ENCODE data around the gene RNF215. TPM values are rescaled to one million over a fixed set of nuclear protein-coding genes. Genes with fewer than 3 reads are reported as not detected.

Gene RNF215
- total RNA-seq, 4 donors from 2014 or later, result 6.6 to 18.5 (median 15.0) TPM

- DNase-seq (ENCODE audit: extremely low spot score), result no peak
- Histone ChIP-seq H3K27ac (replicated peaks in 1 of 4) (no peak overlapping the region), H3K36me3 (peaks cover 0 to 56% (median 36%) of the 10 kb centered on the region in 4 donors), H3K27me3 (no peaks in the 10 kb centered on the region), H3K4me3 (no peak overlapping the region), H3K4me1 (peaks cover 11 to 17% (median 15%) of the 10 kb centered on the region in 4 donors), H3K9me3 (no peaks in the 10 kb centered on the region)
- WGBS, result no CpG with 5 or more reads among the region's 3 CpGs
- no peak for TF ChIP-seq POLR2AphosphoS5 (IDR thresholded peaks at IDR 0.05)
- TF ChIP-seq, protein P1, sequence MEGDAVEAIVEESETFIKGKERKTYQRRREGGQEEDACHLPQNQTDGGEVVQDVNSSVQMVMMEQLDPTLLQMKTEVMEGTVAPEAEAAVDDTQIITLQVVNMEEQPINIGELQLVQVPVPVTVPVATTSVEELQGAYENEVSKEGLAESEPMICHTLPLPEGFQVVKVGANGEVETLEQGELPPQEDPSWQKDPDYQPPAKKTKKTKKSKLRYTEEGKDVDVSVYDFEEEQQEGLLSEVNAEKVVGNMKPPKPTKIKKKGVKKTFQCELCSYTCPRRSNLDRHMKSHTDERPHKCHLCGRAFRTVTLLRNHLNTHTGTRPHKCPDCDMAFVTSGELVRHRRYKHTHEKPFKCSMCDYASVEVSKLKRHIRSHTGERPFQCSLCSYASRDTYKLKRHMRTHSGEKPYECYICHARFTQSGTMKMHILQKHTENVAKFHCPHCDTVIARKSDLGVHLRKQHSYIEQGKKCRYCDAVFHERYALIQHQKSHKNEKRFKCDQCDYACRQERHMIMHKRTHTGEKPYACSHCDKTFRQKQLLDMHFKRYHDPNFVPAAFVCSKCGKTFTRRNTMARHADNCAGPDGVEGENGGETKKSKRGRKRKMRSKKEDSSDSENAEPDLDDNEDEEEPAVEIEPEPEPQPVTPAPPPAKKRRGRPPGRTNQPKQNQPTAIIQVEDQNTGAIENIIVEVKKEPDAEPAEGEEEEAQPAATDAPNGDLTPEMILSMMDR (IDR thresholded peaks at IDR 0.05), result no peak
- TF ChIP-seq EP300 (IDR thresholded peaks at IDR 0.05), result no peak
- no peak for TF ChIP-seq POLR2A (IDR thresholded peaks at IDR 0.05; ENCODE audit: low read depth)
- intact Hi-C loops (cut with DNase I), result no loop called here
Measured at GRCh38 chr22:30383061-30383460, 4.2 kb downstream of the RNF215 start.

DNA sequence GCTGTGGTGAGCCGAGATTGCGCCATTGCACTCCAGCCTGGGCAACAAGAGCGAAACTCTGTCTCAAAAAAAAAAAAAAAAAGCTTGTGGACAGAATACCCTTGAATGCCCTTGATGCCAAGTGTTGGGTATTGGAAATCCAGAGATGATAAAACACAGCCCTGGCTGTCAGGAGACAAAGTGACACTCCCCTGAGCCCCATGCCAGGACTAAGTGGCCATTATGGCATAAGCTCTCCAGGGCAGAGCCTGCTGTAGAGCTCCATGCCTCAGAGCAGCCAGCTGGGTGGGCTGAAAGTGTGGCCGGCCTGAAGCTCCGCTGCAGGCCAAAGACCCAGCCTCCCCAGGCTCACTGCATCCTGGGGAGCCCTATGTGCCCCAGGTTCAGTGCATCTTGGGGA is 4.9 kb downstream of the RNF215 start:
- H3K9me3 ChIP-seq, result no peaks in the 10 kb centered on the region
- TF ChIP-seq POLR2A (IDR thresholded peaks at IDR 0.05; ENCODE audit: low read depth), result no peak
- TF ChIP-seq EP300 (IDR thresholded peaks at IDR 0.05), result no peak
- intact Hi-C loops (cut with DNase I), result no loop called here
- no peaks in the 10 kb centered on the region for H3K27me3 ChIP-seq
- peaks cover 0 to 63% (median 39%) of the 10 kb centered on the region in 4 donors for H3K36me3 ChIP-seq
- DNase-seq (ENCODE audit: extremely low spot score), result no peak
- no peak overlapping the region for H3K27ac ChIP-seq (replicated peaks in 1 of 4)
- peaks cover 8 to 13% (median 10%) of the 10 kb centered on the region in 4 donors for H3K4me1 ChIP-seq
- 87% methylated on average over 5 of the region's 5 CpGs for WGBS
- no peak overlapping the region for H3K4me3 ChIP-seq

GRCh38 chr22:30381264-30381663 is 5.9 kb downstream of the RNF215 start:
- 87% methylated on average over 12 of the region's 12 CpGs for WGBS
- Histone ChIP-seq H3K4me1 (peaks cover 3 to 6% (median 4%) of the 10 kb centered on the region in 4 donors), H3K9me3 (no peaks in the 10 kb centered on the region), H3K4me3 (no peak overlapping the region), H3K27me3 (no peaks in the 10 kb centered on the region), H3K27ac (replicated peaks in 1 of 4) (no peak overlapping the region), H3K36me3 (peaks cover 0 to 74% (median 42%) of the 10 kb centered on the region in 4 donors)
- intact Hi-C loops (cut with DNase I), result no loop called here
- no peak for TF ChIP-seq POLR2A (IDR thresholded peaks at IDR 0.05; ENCODE audit: low read depth)
- TF ChIP-seq, protein P1 (IDR thresholded peaks at IDR 0.05), result no peak
- no peak for TF ChIP-seq POLR2AphosphoS5 (IDR thresholded peaks at IDR 0.05)
- no peak for TF ChIP-seq EP300 (IDR thresholded peaks at IDR 0.05)
- DNase-seq (ENCODE audit: extremely low spot score), result no peak

DNA sequence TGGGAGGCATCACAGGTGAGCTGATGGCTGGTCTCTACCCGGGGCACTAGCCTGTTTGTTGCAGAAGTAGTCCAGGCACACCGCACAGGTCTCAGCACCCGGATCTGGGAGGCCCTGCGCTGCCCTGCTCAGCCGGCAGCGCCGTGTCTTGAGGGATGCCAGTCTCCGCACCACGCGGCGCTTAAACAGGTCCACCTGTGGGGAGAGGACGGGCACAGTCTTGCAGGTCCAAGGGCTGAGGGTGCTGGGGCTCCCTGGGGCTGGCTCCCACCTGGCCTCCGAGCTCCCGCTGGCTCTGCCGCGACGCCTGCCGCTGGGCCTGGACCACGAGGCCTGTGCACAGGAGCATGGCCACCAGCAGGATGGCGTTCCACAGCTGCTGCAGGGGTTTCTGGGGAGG is 7.2 kb downstream of the RNF215 start:
- H3K36me3 ChIP-seq, result peaks cover 0 to 74% (median 44%) of the 10 kb centered on the region in 4 donors
- no peaks in the 10 kb centered on the region for H3K9me3 ChIP-seq
- no peaks in the 10 kb centered on the region for H3K4me1 ChIP-seq
- H3K27me3 ChIP-seq, result no peaks in the 10 kb centered on the region
- H3K4me3 ChIP-seq, result no peak overlapping the region
- no peak for DNase-seq (ENCODE audit: extremely low spot score)
- no peak overlapping the region for H3K27ac ChIP-seq (replicated peaks in 1 of 4)
- TF ChIP-seq, protein P1 (IDR thresholded peaks at IDR 0.05), result no peak
- TF ChIP-seq EP300 (IDR thresholded peaks at IDR 0.05) (no peak), POLR2A (IDR thresholded peaks at IDR 0.05; ENCODE audit: low read depth) (no peak), POLR2AphosphoS5 (IDR thresholded peaks at IDR 0.05) (no peak)
- intact Hi-C loops (cut with DNase I), result no loop called here
- WGBS, result 95% methylated on average over 7 of the region's 20 CpGs

DNA sequence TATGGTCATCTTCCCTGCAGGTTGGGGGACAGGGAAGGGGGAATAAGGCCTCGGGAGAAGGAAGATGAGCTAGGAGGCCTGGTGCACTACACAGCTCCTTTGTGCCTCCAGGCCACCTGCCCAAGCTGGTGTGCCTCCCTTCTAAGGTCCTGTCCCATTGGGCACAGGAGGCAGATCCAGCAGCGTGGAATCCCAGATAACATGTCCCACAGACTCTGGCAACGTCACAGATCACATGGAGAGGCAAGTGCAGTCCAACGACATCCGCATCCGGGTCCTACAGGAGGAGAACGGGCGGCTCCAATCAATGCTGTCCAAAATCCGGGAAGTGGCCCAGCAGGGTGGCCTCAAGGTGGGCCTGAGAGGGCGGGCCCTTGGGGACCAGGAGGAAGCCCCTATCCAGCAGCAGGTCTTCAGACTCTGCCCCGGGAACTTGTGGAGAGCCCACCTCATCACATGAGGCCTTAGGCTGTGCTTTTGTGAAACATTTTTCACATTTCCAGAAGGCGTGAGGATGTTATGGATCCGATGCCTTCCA is 11.8 kb downstream of the RNF215 start:
- Histone ChIP-seq H3K4me3 (no peak overlapping the region), H3K9me3 (no peaks in the 10 kb centered on the region), H3K36me3 (peaks cover 0 to 35% (median 20%) of the 10 kb centered on the region in 4 donors), H3K4me1 (no peaks in the 10 kb centered on the region), H3K27ac (replicated peaks in 1 of 4) (no peak overlapping the region), H3K27me3 (no peaks in the 10 kb centered on the region)
- 88% methylated on average over 13 of the region's 13 CpGs for WGBS
- TF ChIP-seq EP300 (IDR thresholded peaks at IDR 0.05), result no peak
- TF ChIP-seq, protein P1 (IDR thresholded peaks at IDR 0.05), result no peak
- TF ChIP-seq POLR2AphosphoS5 (IDR thresholded peaks at IDR 0.05), result no peak
- TF ChIP-seq POLR2A (IDR thresholded peaks at IDR 0.05; ENCODE audit: low read depth), result no peak
- intact Hi-C loops (cut with DNase I), result no loop called here
- DNase-seq (ENCODE audit: extremely low spot score), result no peak

Data from esophagus muscularis mucosa (tissue), 4 donors.